HepG2 (cell line): Measurements from ENCODE around the gene TACC2. TPM values are rescaled to one million over a fixed set of nuclear protein-coding genes. Genes with fewer than 3 reads are reported as not detected.

Source experiments
- ATAC-seq: fragments of 200-7000 bp; cut with Tn5 transposase; 3 replicates; pipeline ENCODE4 v1.9.1; 2020; ENCODE audit warnings: mild to moderate bottlenecking, moderate library complexity
- BruUV-seq: library from RNA; stranded (reverse); fragments of 400-500 nt; replicated peaks from 2 replicates; lab custom pipeline; 2021; lab: Mats Ljungman, UMichigan
- CTCF ChIA-PET: fragments of 300-600 bp; formaldehyde crosslinking; extraction: SDS; loops from one replicate; lab custom pipeline; 2021; ENCODE audit warnings: low total read pairs, inconsistent platforms, low intra/inter-chr PET ratio; lab: Yijun Ruan, JAX
- POLR2A ChIA-PET: fragments of 350-600 bp; sonication (Branson Sonifier 250); formaldehyde crosslinking; loops from one replicate; lab custom pipeline; 2020; ENCODE audit warnings: antibody characterized with exemption, inconsistent platforms; lab: Yijun Ruan, JAX
- DNase-seq: peaks from one replicate; pipeline ENCODE4 v3.0.0-alpha.2; 2015; ENCODE audit warnings: low spot score
- FAIRE-seq: peaks from 3 replicates; lab custom pipeline; 2011; peaks lifted over from hg19 to GRCh38; lab: Jason Lieb, UNC
- H2AFZ ChIP-seq: one replicate; pipeline ENCODE4 v1.6.1; 2011; ENCODE audit warnings: low read length, inconsistent platforms
- H3K27ac ChIP-seq: fragments of 300-600 bp; 3 replicates; pipeline ENCODE4 v1.8.0; 2011; ENCODE audit warnings: mixed run types, mild to moderate bottlenecking, mixed read lengths, low read length, inconsistent platforms; ENCODE audit not compliant: insufficient read depth; ENCODE audit errors: extremely low read length
- H3K27me3 ChIP-seq, 2 experiments: fragments of 200-600 bp in 1 of 2; 2 replicates in 1 of 2; 3 replicates in 1 of 2; pipeline versions ENCODE4 v1.6.0 to v1.8.0; 2011; ENCODE audit warnings: low read length in 2 of 2, mild to moderate bottlenecking in 2 of 2, moderate library complexity in 2 of 2, inconsistent platforms in 1 of 2; ENCODE audit not compliant: insufficient read depth in 2 of 2, control insufficient read depth in 1 of 2
- H3K36me3 ChIP-seq, 2 experiments: fragments of 200-600 bp in 1 of 2; replicated peaks in 1 of 2; 2 replicates in 1 of 2; 3 replicates in 1 of 2; pipeline versions ENCODE4 v1.5.1 to v1.8.0; 2011; ENCODE audit warnings: low read length in 2 of 2, inconsistent platforms in 1 of 2; ENCODE audit not compliant: insufficient read depth in 2 of 2, control insufficient read depth in 1 of 2
- H3K4me1 ChIP-seq: 2 replicates; pipeline ENCODE4 v1.5.1; 2012; ENCODE audit warnings: low read length, inconsistent platforms; ENCODE audit not compliant: insufficient read depth
- H3K4me2 ChIP-seq: 2 replicates; pipeline ENCODE4 v1.6.0; 2011; ENCODE audit warnings: low read depth, low read length, inconsistent platforms
- H3K4me3 ChIP-seq, 3 experiments: fragments of 200-600 bp in 1 of 3; sonication (generic), shearing (Covaris generic) in 1 of 3; replicated peaks in 1 of 3; 2 replicates each; pipeline ENCODE4 v1.5.1; 2011 to 2016; ENCODE audit warnings: low read length in 3 of 3, inconsistent platforms in 2 of 3, low read depth in 2 of 3, mild to moderate bottlenecking in 2 of 3, control low read depth in 1 of 3, mixed read lengths in 1 of 3; ENCODE audit not compliant: insufficient read depth in 1 of 3
- H3K79me2 ChIP-seq: one replicate; pipeline ENCODE4 v1.6.1; 2011; ENCODE audit warnings: low read length, inconsistent platforms; ENCODE audit not compliant: insufficient read depth
- H3K9ac ChIP-seq: 2 replicates; pipeline ENCODE4 v1.6.0; 2011; ENCODE audit warnings: mild to moderate bottlenecking, low read depth, low read length, inconsistent platforms; ENCODE audit not compliant: insufficient read depth
- H3K9me3 ChIP-seq: 2 replicates; pipeline ENCODE4 v1.5.1; 2012; ENCODE audit warnings: mild to moderate bottlenecking, low read length
- H4K20me1 ChIP-seq: 2 replicates; pipeline ENCODE4 v1.6.0; 2011; ENCODE audit warnings: inconsistent platforms, mild to moderate bottlenecking, low read length, moderate library complexity; ENCODE audit not compliant: insufficient read depth
- AKAP8 ChIP-seq: sonication (generic); formaldehyde crosslinking; IDR thresholded peaks from 2 replicates; pipeline ENCODE4 v1.5.1; 2020; ENCODE audit warnings: mild to moderate bottlenecking, missing genetic modification reagents
- CHD4 ChIP-seq: fragments of 200-600 bp; sonication (generic); IDR thresholded peaks from 2 replicates; pipeline ENCODE4 v1.7.0; 2017; ENCODE audit warnings: mild to moderate bottlenecking, low read length, borderline replicate concordance
- DNMT3B ChIP-seq: conservative IDR thresholded peaks from 2 replicates; pipeline ENCODE4 v1.6.1; 2016; ENCODE audit warnings: missing biosample characterization, control low read depth
- ETV5 ChIP-seq: IDR thresholded peaks from 2 replicates; pipeline ENCODE4 v1.6.1; 2018; ENCODE audit warnings: missing biosample characterization, missing genetic modification reagents, inconsistent platforms, borderline replicate concordance
- FOXA3 ChIP-seq: IDR thresholded peaks from 2 replicates; pipeline ENCODE4 v1.6.1; 2016; ENCODE audit warnings: missing genetic modification reagents, missing compliant biosample characterization
- HDAC2 ChIP-seq: sonication (generic); formaldehyde crosslinking; IDR thresholded peaks from 2 replicates; pipeline ENCODE4 v1.4.0; 2020; ENCODE audit warnings: missing genetic modification reagents
- HES4 ChIP-seq: sonication (generic); formaldehyde crosslinking; IDR thresholded peaks from 2 replicates; pipeline ENCODE4 v1.9.0; 2021; ENCODE audit warnings: mild to moderate bottlenecking, missing genetic modification reagents, borderline replicate concordance
- HHEX ChIP-seq: IDR thresholded peaks from 2 replicates; pipeline ENCODE4 v1.6.1; 2016; ENCODE audit warnings: control low read depth
- HMGXB4 ChIP-seq, 2 experiments: sonication (generic) in 1 of 2; formaldehyde crosslinking in 1 of 2; IDR thresholded peaks; 2 replicates each; pipeline versions ENCODE4 v1.4.0 to v1.6.1; 2018 to 2020; ENCODE audit warnings: missing genetic modification reagents in 2 of 2, borderline replicate concordance in 1 of 2, low read depth in 1 of 2, mild to moderate bottlenecking in 1 of 2, missing biosample characterization in 1 of 2
- KLF6 ChIP-seq: IDR thresholded peaks from 2 replicates; pipeline ENCODE4 v1.8.0; 2016; ENCODE audit warnings: missing biosample characterization, missing genetic modification reagents
- MTA1 ChIP-seq: sonication (generic); formaldehyde crosslinking; IDR thresholded peaks from 2 replicates; pipeline ENCODE4 v1.4.0; 2020; ENCODE audit warnings: missing genetic modification reagents, mild to moderate bottlenecking, borderline replicate concordance
- NFYC ChIP-seq: IDR thresholded peaks from 2 replicates; pipeline ENCODE4 v1.6.1; 2016; ENCODE audit warnings: missing genetic modification reagents, missing compliant biosample characterization
- RBM39 ChIP-seq: fragments of 200-400 bp; formaldehyde crosslinking; IDR thresholded peaks from one replicate; pipeline ENCODE4 v1.6.1; 2018; ENCODE audit warnings: antibody characterized with exemption, mild to moderate bottlenecking, low read depth, low read length; ENCODE audit not compliant: poor library complexity, severe bottlenecking
- ZFP36 ChIP-seq: fragments of 150-350 bp; IDR thresholded peaks from 2 replicates; pipeline ENCODE4 v1.6.1; 2018; ENCODE audit warnings: borderline replicate concordance, low read length, low read depth; ENCODE audit not compliant: partially characterized antibody
- ZIK1 ChIP-seq: sonication (generic); formaldehyde crosslinking; IDR thresholded peaks from 2 replicates; pipeline ENCODE4 v1.5.0; 2020; ENCODE audit warnings: mild to moderate bottlenecking, low read depth, missing genetic modification reagents, borderline replicate concordance
- ZMYM3 ChIP-seq: sonication (generic); formaldehyde crosslinking; IDR thresholded peaks from 2 replicates; pipeline ENCODE4 v1.5.1; 2020; ENCODE audit warnings: mild to moderate bottlenecking, missing genetic modification reagents
- ZNF138 ChIP-seq: sonication (generic); formaldehyde crosslinking; IDR thresholded peaks from 2 replicates; pipeline ENCODE4 v1.5.0; 2020; ENCODE audit warnings: mild to moderate bottlenecking, low read depth, missing genetic modification reagents
- ZNF160 ChIP-seq: sonication (generic); formaldehyde crosslinking; IDR thresholded peaks from 2 replicates; pipeline ENCODE4 v1.8.0; 2022; ENCODE audit warnings: mild to moderate bottlenecking, inconsistent platforms, missing genetic modification reagents
- ZNF24 ChIP-seq: fragments of 450-650 bp; IDR thresholded peaks from 2 replicates; pipeline ENCODE4 v1.6.1; 2017; ENCODE audit warnings: antibody characterized with exemption, mild to moderate bottlenecking
- ZNF264 ChIP-seq: sonication (generic); formaldehyde crosslinking; IDR thresholded peaks from 2 replicates; pipeline ENCODE4 v1.4.0; 2020; ENCODE audit warnings: missing genetic modification reagents
- ZNF713 ChIP-seq: sonication (generic); formaldehyde crosslinking; IDR thresholded peaks from 2 replicates; pipeline ENCODE4 v1.4.0; 2020; ENCODE audit warnings: mild to moderate bottlenecking, missing genetic modification reagents
- ZNF776 ChIP-seq: sonication (generic); formaldehyde crosslinking; IDR thresholded peaks from 2 replicates; pipeline ENCODE4 v1.4.0; 2020; ENCODE audit warnings: mild to moderate bottlenecking, missing genetic modification reagents
- ZSCAN12 ChIP-seq: sonication (generic); formaldehyde crosslinking; IDR thresholded peaks from 2 replicates; pipeline ENCODE4 v1.9.0; 2021; ENCODE audit warnings: mild to moderate bottlenecking, missing genetic modification reagents
- WGBS: methylation state at CpG from one replicate; pipeline ENCODE4 v1.1.6; 2017; ENCODE audit warnings: low lambda C conversion rate; 5-methylcytosine and 5-hydroxymethylcytosine counted together
- in situ Hi-C: cut with HindIII; loops from 2 replicates; pipeline ENCODE4 v1.10.0; 2017; ENCODE audit warnings: low pct_unique_long_range_greater_than_20kb; ENCODE audit not compliant: extremely low pct_ligation_motif_present
- intact Hi-C: fragments of 100-400 bp; cut with micrococcal nuclease; formaldehyde crosslinking; loops from one replicate; pipeline ENCODE4 v1.10.0; 2022; ENCODE audit not compliant: unreplicated experiment
- polyA plus RNA-seq, 8 experiments: library from polyadenylated mRNA; depleted of rRNA in 3 of 8; stranded (reverse) in 7 of 8; unstranded in 1 of 8; fragments of >200 nt; fragmentation: Illumina TruSeq in 4 of 8; extraction: Trizol in 4 of 8; gene quantifications; 2 replicates each; pipeline versions ENCODE4 v1.2.1 to v1.2.3, GENCODE V29; 2011 to 2016; ENCODE audit warnings: low read depth in 4 of 8, missing spikeins in 1 of 8, mixed read lengths in 1 of 8; ENCODE audit not compliant: insufficient read depth in 1 of 8
- total RNA-seq, 5 experiments: library from RNA; depleted of rRNA; stranded (reverse); fragments of >200 nt; fragmentation: Illumina TruSeq; extraction: Trizol; gene quantifications; 2 replicates each; pipeline ENCODE4 v1.2.3, GENCODE V29; 2016; ENCODE audit warnings: low read depth in 1 of 5

Gene TACC2
- total and polyA plus RNA-seq, 2 of the 13 experiments (the other 11 are each of a cell fraction or from before 2014, with no cell fraction given), result 11.8 to 16.0 TPM

DNA sequence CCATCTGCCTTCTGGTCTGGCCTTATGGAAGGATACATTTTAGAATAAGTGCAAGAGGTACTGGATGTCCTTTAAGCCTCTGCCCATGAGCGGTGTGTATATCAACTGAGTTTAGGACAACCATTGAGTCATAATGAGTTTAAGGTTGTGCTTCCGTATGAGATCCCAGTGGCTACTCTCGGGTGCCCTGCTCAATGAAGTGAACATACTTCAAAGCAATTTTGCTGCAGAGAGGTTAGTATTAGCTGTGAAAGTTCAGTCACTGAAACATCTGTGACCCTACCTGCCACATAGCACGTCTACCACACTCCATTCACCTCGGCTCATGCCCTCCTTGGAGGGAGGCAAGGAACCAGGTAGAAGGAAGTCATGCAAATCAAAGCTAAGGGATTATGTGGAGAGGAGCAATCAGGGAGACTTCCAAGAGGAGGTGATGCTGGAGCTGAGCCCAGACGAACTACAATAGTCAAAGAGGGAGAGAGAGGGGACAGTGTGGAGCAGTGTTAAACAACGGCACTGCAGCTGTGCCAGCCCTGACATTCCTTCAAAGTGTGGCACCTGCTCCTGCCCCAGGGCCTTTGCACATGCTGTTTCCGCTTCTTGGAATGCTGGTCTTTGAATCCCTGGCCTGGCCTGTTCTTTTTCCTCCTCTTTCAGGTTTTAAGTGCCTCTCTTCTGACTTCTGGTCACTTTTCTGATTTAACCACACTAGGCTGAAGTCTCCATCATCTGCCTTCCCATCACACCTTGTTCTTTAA lies 307.6 kb downstream of the TACC2 start:
- intact Hi-C loops, result loop anchor here (5.0 kb wide), 2 partner anchors 96 to 271 kb away; no protein-coding TSS in a partner anchor

More for the DNA sequence above, 307.6 kb downstream of the TACC2 start:
- no peaks in the 10 kb centered on the region for H3K36me3 ChIP-seq
- 16% methylated on average over 8 of the region's 8 CpGs for WGBS
- H4K20me1 ChIP-seq, result no peaks in the 10 kb centered on the region
- peak; percentile 66 for TF ChIP-seq ZFP36
- TF ChIP-seq ETV5 (CRISPR knock-in tag), result no peak
- no peak for TF ChIP-seq ZIK1 (CRISPR knock-in tag)
- TF ChIP-seq ZNF776 (CRISPR knock-in tag), result no peak
- TF ChIP-seq DNMT3B (CRISPR knock-in tag), result no peak
- TF ChIP-seq ZNF160 (CRISPR knock-in tag), result no peak
- no peak for TF ChIP-seq KLF6 (CRISPR knock-in tag)
- no peak for TF ChIP-seq ZSCAN12 (CRISPR knock-in tag)
- TF ChIP-seq HMGXB4 (CRISPR knock-in tag; IDR thresholded peaks at IDR 0.05; ENCODE audit: borderline replicate concordance in 1 of 2, low read depth in 1 of 2), result no peak
- TF ChIP-seq ZNF138 (CRISPR knock-in tag), result no peak
- no peak for TF ChIP-seq RBM39
- no peak for TF ChIP-seq ZNF24
- TF ChIP-seq AKAP8 (CRISPR knock-in tag), result no peak
- TF ChIP-seq HES4, result no peak
- TF ChIP-seq HDAC2, result 0 out of 2 replicates have a peak, but pooled peaks have one; percentile 11
- TF ChIP-seq FOXA3 (CRISPR knock-in tag), result no peak
- TF ChIP-seq MTA1 (CRISPR knock-in tag), result no peak
- peak; percentile 80 for TF ChIP-seq ZMYM3 (CRISPR knock-in tag)
- TF ChIP-seq ZNF713 (CRISPR knock-in tag), result no peak
- no peak for TF ChIP-seq ZNF264
- TF ChIP-seq HHEX (CRISPR knock-in tag), result no peak
- no peak for TF ChIP-seq NFYC (CRISPR knock-in tag)
- no peak for TF ChIP-seq CHD4
- peaks cover 54% of the 10 kb centered on the region for H3K4me1 ChIP-seq
- H2AFZ ChIP-seq, result no peak overlapping the region
- H3K27ac ChIP-seq, result no peak overlapping the region
- in situ Hi-C loops, result loop anchor here (5.0 to 10.0 kb wide), 3 partner anchors 46 to 408 kb away; no protein-coding TSS in a partner anchor
- FAIRE-seq, result no peak
- no peak for ATAC-seq
- ChIA-PET POLR2A (interaction anchor here (0.6 kb wide), 1 partner anchor 20 kb away, joined by 3 read pairs; no protein-coding TSS in a partner anchor), CTCF (no interaction called here)
- peaks cover 0 to 41% of the 10 kb centered on the region in 2 experiments; a peak in 3 of 5 replicates for H3K27me3 ChIP-seq
- no peak overlapping the region for H3K9ac ChIP-seq
- H3K4me2 ChIP-seq, result peak overlapping the region; percentile 23; the same call in 1 of the 2 replicates
- no peak overlapping the region for H3K4me3 ChIP-seq
- no peaks in the 10 kb centered on the region for H3K79me2 ChIP-seq
- no TSS peak for BruUV-seq
- no peaks in the 10 kb centered on the region for H3K9me3 ChIP-seq
- no peak for DNase-seq
